Transverse colon (tissue), 4 donors: ENCODE data around the gene TAPBPL.

Source experiments
- CTCF ChIP-seq, 5 experiments: fragments of 200-600 bp in 3 of 5; fragments of 450-650 bp in 2 of 5; sonication (generic) in 3 of 5; IDR thresholded peaks; 1 replicate in 2 of 5; 2 replicates in 3 of 5; pipeline ENCODE4 v1.5.1; 2016 to 2017; ENCODE audit warnings: antibody characterized with exemption in 5 of 5, inconsistent platforms in 3 of 5, mild to moderate bottlenecking in 2 of 5, moderate library complexity in 1 of 5
- EP300 ChIP-seq: sonication (generic); formaldehyde crosslinking; IDR thresholded peaks from one replicate; pipeline ENCODE4 v1.6.1; 2017; ENCODE audit warnings: antibody characterized with exemption, low read depth
- POLR2AphosphoS5 ChIP-seq, 3 donors: sonication (generic); formaldehyde crosslinking; IDR thresholded peaks; one replicate each; pipeline ENCODE4 v1.6.1; 2016; ENCODE audit warnings: antibody characterized with exemption in 3 of 3

GRCh38 chr12:6425590-6426531 lies 26.0 kb upstream of the TAPBPL start:
- TF ChIP-seq CTCF (IDR thresholded peaks at IDR 0.05), result no peak
- TF ChIP-seq EP300, result no peak
- TF ChIP-seq POLR2AphosphoS5 (IDR thresholded peaks at IDR 0.05), result no peak
